NB4 (cell line): ENCODE results near the gene INCENP.

ENCODE experiments used
- CTCF ChIP-seq: IDR thresholded peaks from one replicate; pipeline ENCODE4 v1.5.1; 2012; ENCODE audit warnings: low read depth, low read length
- MAX ChIP-seq: IDR thresholded peaks from 2 replicates; pipeline ENCODE4 v1.6.1; 2011; ENCODE audit warnings: low read depth, low read length
- POLR2A ChIP-seq: IDR thresholded peaks from 2 replicates; pipeline ENCODE4 v1.6.1; 2011; ENCODE audit warnings: mild to moderate bottlenecking; ENCODE audit not compliant: insufficient read length; ENCODE audit errors: extremely low read depth

GRCh38 chr11:62169935-62170334 lies 46.1 kb downstream of the INCENP start:
- no peak for TF ChIP-seq CTCF
- no peak for TF ChIP-seq MAX
- TF ChIP-seq POLR2A, result no peak
